Measurements from ENCODE around the gene CFAP97D2.

Gene CFAP97D2

GRCh38 chr13:114200399-114200911, 21.4 kb downstream of the CFAP97D2 start:
- no peak for DNase-seq

- no peak for DNase-seq
These were observed 23.5 kb downstream of the CFAP97D2 start for GRCh38 chr13:114202581-114202980.

GRCh38 chr13:114203536-114203935, 24.5 kb downstream of the CFAP97D2 start:
- DNase-seq = no peak

GRCh38 chr13:114204894-114205293, 25.8 kb downstream of the CFAP97D2 start:
- no peak for DNase-seq

- no peak for DNase-seq
These were observed 29.1 kb downstream of the CFAP97D2 start for GRCh38 chr13:114208134-114208533.

- no peak for DNase-seq
These were observed 32.5 kb downstream of the CFAP97D2 start for GRCh38 chr13:114211446-114212157.

- DNase-seq = no peak
These were observed 33.1 kb downstream of the CFAP97D2 start for GRCh38 chr13:114212158-114212495.

- no peak for DNase-seq
These were observed 34.9 kb downstream of the CFAP97D2 start for GRCh38 chr13:114213980-114214379.

GRCh38 chr13:114219392-114219791, 40.3 kb downstream of the CFAP97D2 start:
- no peak for DNase-seq

- DNase-seq = no peak
These were observed 43.5 kb downstream of the CFAP97D2 start for GRCh38 chr13:114222461-114222968.

- DNase-seq = no peak
These were observed 45.1 kb downstream of the CFAP97D2 start for GRCh38 chr13:114224201-114224600.

DNA sequence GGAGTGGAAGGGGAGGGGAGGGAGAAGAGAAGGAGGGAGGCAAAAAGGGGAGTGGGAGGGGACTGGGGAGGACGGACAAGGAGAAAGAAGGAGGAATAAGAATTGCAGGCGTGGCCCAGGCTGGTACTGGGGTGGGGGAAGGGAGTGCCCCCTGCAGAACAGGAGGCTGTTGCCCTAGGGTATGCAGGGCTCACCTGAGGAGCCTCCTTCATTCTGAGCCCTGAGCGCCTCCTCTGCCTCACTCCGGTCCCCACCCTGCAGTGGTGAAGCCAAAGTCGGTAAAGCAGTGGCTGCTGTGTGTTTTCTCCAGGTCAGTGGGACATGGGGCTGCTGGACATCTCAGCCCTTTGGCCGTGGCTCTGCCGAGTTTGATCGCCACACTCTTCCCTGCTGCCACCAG, 46.6 kb downstream of the CFAP97D2 start:
- no peak for DNase-seq

GRCh38 chr13:114226088-114226487, 47.0 kb downstream of the CFAP97D2 start:
- DNase-seq = peak; percentile 7

DNA sequence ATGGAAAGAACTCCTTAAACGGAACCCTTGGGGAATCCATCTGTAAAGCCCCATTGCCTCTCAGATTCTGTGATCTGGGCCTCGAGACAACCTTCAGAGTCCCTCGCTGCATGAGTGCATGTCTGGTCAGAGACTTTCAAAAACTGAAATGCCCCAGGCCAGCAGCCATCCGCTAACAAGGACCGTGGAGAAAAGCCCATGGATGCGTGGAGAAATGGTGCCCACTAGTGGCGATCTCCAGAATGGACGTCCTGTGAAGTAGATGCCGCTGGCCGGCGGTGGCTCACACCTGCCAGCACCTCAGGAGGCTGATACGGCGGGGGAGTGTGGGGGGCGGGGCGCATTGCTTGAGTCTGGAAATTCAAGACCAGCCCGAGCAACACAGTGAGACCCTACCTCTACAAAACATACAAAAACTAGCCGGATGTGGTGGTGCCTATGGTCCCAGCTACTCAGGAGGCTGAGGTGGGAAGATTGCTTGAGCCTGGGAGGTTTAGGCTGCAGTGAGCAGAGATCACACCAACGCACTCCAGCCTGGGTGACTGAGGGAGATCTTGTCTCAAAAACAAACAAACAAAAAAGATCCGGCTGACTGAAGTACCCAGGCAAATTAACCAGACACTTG, 47.8 kb downstream of the CFAP97D2 start:
- DNase-seq = peak; percentile 87

- no peak for DNase-seq
These were observed 48.5 kb downstream of the CFAP97D2 start for GRCh38 chr13:114227528-114227927.

GRCh38 chr13:114228176-114228575, 49.1 kb downstream of the CFAP97D2 start:
- DNase-seq = no peak

- no peak for DNase-seq
These were observed 50.4 kb downstream of the CFAP97D2 start for GRCh38 chr13:114229506-114229905.

- no peak for DNase-seq
These were observed 51.1 kb downstream of the CFAP97D2 start for GRCh38 chr13:114230117-114230516.

DNA sequence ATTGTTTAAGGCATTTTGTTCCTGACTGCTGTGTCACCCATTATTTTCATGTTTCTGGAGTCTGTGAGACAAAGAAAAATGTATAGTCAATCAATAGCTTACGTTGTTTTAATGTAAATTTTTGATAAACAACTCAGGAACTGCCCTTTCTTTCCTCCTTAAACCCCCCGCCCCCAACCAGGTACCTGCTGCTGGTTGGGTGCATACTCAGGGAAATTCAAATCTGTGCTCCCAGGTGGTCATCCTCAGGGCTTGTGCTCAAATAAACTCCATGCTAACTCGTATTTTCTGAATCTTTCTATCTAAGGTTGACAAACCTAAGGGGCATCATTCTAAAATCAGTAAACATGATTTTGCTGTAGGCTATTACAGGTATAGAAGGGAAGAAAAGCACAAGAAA, 51.5 kb downstream of the CFAP97D2 start:
- no peak for DNase-seq

DNA sequence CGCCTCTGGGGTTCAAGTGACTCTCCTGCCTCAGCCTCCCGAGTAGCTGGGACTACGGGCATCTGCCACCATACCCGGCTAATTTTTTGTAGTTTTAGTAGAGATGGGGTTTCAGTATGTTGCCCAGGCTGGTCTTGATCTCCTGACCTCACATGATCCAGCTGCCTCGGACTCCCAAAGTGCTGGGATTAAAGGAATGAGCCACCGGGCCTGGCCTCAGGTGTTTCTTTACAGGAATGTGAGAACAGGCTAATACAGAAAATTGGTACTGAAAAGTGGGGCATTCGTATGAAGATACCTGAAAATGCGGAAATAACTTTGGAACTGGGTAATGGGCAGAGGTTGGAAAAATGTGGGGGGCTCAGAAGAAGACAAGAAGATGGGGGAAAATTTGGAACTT, 52.8 kb downstream of the CFAP97D2 start:
- no peak for DNase-seq

- no peak for DNase-seq
These were observed 55.2 kb downstream of the CFAP97D2 start for GRCh38 chr13:114234266-114234644.

GRCh38 chr13:114234645-114235421, 55.8 kb downstream of the CFAP97D2 start, which contains the start of gene CDC16:
TSS of gene CDC16 (plus strand) at chr13:114234897. CDS start at chr13:114235085, 188 bp downstream.
- DNase-seq = peak; percentile 93

- no peak for DNase-seq
These were observed 56.6 kb downstream of the CFAP97D2 start for GRCh38 chr13:114235697-114236096.

All from midbrain (tissue), 1 donor.